ENCODE results near the gene ADM. TPM values are rescaled to one million over a fixed set of nuclear protein-coding genes. Genes with fewer than 3 reads are reported as not detected.

The ADM gene
- polyA plus RNA-seq, 3 donors, result 9.5 to 224 (median 20.0) TPM

- H4K20me1 ChIP-seq (ENCODE audit: insufficient read depth, low read length), result no peaks in the 10 kb centered on the region
Observed at GRCh38 chr11:10331548-10332289, 26.8 kb downstream of the ADM start.

DNA sequence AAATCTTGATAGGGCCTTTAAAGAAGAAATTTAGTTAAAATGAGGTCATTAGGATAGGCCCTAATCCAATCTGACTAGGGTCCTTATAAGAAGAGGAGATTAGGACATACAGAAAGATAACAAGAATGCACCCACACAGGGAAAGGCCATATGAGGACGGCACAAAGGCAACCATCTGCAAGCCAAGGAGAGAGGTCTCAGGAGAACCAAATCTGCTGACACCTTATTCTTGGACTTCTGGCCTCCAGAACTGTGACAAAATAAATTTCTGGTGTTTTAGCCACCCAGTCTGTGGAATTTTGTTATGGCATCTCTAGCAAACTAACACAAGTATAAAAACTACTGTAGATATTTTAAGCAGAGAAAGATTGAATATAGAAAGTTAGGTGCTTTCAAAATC is 28.6 kb downstream of the ADM start:
- Histone ChIP-seq H2AFZ (ENCODE audit: insufficient read depth, low read depth, low read length, poor library complexity, severe bottlenecking) (no peak overlapping the region), H3K4me1 (ENCODE audit: control insufficient read depth in 1 of 2, insufficient read depth in 2 of 2, low read length in 2 of 2) (peaks cover 8% of the 10 kb centered on the region in 2 donors), H3K9me3 (replicated peaks in 1 of 2; ENCODE audit: control insufficient read depth in 1 of 2, insufficient read depth in 1 of 2, low read length in 2 of 2) (no peaks in the 10 kb centered on the region), H3K79me2 (ENCODE audit: insufficient read depth, low read length) (no peaks in the 10 kb centered on the region), H3K9ac (ENCODE audit: insufficient read depth, low read length, poor library complexity, severe bottlenecking) (no peak overlapping the region), H3K4me2 (replicated peaks; ENCODE audit: extremely low read depth, low read length, poor library complexity, severe bottlenecking) (no peak overlapping the region), H3K27me3 (ENCODE audit: control insufficient read depth in 2 of 2, insufficient read depth in 2 of 2, low read length in 2 of 2) (no peaks in the 10 kb centered on the region), H3K36me3 (replicated peaks in 1 of 2; ENCODE audit: control insufficient read depth in 1 of 2, insufficient read depth in 2 of 2, low read length in 2 of 2) (no peaks in the 10 kb centered on the region), H3K27ac (ENCODE audit: low read depth in 1 of 2, low read length in 2 of 2) (no peak overlapping the region), H3K4me3 (replicated peaks in 1 of 3; ENCODE audit: low read depth in 2 of 3, low read length in 3 of 3) (no peak overlapping the region), H4K20me1 (ENCODE audit: insufficient read depth, low read length) (no peaks in the 10 kb centered on the region)
- no peak for DNase-seq
- intact Hi-C loops (cut with micrococcal nuclease), result no loop called here
- Mint-ChIP-seq H3K4me3 (no peak overlapping the region), H3K9me3 (peaks cover 3 to 15% (median 6%) of the 10 kb centered on the region in 7 donors), H3K4me1 (peaks cover 13% of the 10 kb centered on the region), H3K27me3 (ENCODE audit: low read depth in 3 of 3) (peaks cover 0 to 8% (median 5%) of the 10 kb centered on the region in 3 donors), H3K27ac (no peak overlapping the region), H3K36me3 (peaks cover 2 to 3% of the 10 kb centered on the region in 2 donors)
- WGBS (ENCODE audit: insufficient coverage), result no CpG with 5 or more reads among the region's 1 CpG
- TF ChIP-seq, protein P1, sequence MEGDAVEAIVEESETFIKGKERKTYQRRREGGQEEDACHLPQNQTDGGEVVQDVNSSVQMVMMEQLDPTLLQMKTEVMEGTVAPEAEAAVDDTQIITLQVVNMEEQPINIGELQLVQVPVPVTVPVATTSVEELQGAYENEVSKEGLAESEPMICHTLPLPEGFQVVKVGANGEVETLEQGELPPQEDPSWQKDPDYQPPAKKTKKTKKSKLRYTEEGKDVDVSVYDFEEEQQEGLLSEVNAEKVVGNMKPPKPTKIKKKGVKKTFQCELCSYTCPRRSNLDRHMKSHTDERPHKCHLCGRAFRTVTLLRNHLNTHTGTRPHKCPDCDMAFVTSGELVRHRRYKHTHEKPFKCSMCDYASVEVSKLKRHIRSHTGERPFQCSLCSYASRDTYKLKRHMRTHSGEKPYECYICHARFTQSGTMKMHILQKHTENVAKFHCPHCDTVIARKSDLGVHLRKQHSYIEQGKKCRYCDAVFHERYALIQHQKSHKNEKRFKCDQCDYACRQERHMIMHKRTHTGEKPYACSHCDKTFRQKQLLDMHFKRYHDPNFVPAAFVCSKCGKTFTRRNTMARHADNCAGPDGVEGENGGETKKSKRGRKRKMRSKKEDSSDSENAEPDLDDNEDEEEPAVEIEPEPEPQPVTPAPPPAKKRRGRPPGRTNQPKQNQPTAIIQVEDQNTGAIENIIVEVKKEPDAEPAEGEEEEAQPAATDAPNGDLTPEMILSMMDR (IDR thresholded peaks at IDR 0.05), result no peak

More at GRCh38 chr11:10331548-10332289, 26.8 kb downstream of the ADM start:
- no peaks in the 10 kb centered on the region for H3K36me3 ChIP-seq (replicated peaks in 1 of 2; ENCODE audit: control insufficient read depth in 1 of 2, insufficient read depth in 2 of 2, low read length in 2 of 2)
- TF ChIP-seq, protein P1 (IDR thresholded peaks at IDR 0.05), result no peak
- H3K4me1 ChIP-seq (ENCODE audit: control insufficient read depth in 1 of 2, insufficient read depth in 2 of 2, low read length in 2 of 2), result peaks cover 25 to 26% of the 10 kb centered on the region in 2 donors
- H3K27me3 Mint-ChIP-seq (ENCODE audit: low read depth in 3 of 3), result peaks cover 0 to 8% (median 5%) of the 10 kb centered on the region in 3 donors
- H3K27ac ChIP-seq (ENCODE audit: low read depth in 1 of 2, low read length in 2 of 2), result no peak overlapping the region
- H3K36me3 Mint-ChIP-seq, result peaks cover 2 to 3% of the 10 kb centered on the region in 2 donors
- H3K4me3 ChIP-seq (replicated peaks in 1 of 3; ENCODE audit: low read depth in 2 of 3, low read length in 3 of 3), result no peak overlapping the region
- H3K9me3 ChIP-seq (replicated peaks in 1 of 2; ENCODE audit: control insufficient read depth in 1 of 2, insufficient read depth in 1 of 2, low read length in 2 of 2), result no peaks in the 10 kb centered on the region
- H3K4me3 Mint-ChIP-seq, result no peak overlapping the region
- no peak overlapping the region for H3K9ac ChIP-seq (ENCODE audit: insufficient read depth, low read length, poor library complexity, severe bottlenecking)
- no peaks in the 10 kb centered on the region for H3K79me2 ChIP-seq (ENCODE audit: insufficient read depth, low read length)
- no peak overlapping the region for H2AFZ ChIP-seq (ENCODE audit: insufficient read depth, low read depth, low read length, poor library complexity, severe bottlenecking)
- peaks cover 30% of the 10 kb centered on the region for H3K4me1 Mint-ChIP-seq
- no peak for DNase-seq
- peaks cover 3 to 15% (median 6%) of the 10 kb centered on the region in 7 donors for H3K9me3 Mint-ChIP-seq
- no peaks in the 10 kb centered on the region for H3K27me3 ChIP-seq (ENCODE audit: control insufficient read depth in 2 of 2, insufficient read depth in 2 of 2, low read length in 2 of 2)
- intact Hi-C loops (cut with micrococcal nuclease), result no loop called here
- 100% methylated on average over 2 of the region's 6 CpGs for WGBS (ENCODE audit: insufficient coverage)
- H3K4me2 ChIP-seq (replicated peaks; ENCODE audit: extremely low read depth, low read length, poor library complexity, severe bottlenecking), result no peak overlapping the region
- H3K27ac Mint-ChIP-seq, result no peak overlapping the region

All from CD14-positive monocyte (primary cell).